MCF 10A (cell line): ENCODE measurements around the gene CDK12. TPM values are rescaled to one million over a fixed set of nuclear protein-coding genes. Genes with fewer than 3 reads are reported as not detected.

ENCODE experiments used
- BruUV-seq: library from RNA; stranded (reverse); fragments of 400-500 nt; replicated peaks from 2 replicates; lab custom pipeline; 2021; lab: Mats Ljungman, UMichigan
- CTCF ChIA-PET: fragments of 300-600 bp; sonication (Branson Sonifier 250); formaldehyde crosslinking; extraction: SDS; loops from one replicate; lab custom pipeline; 2021; ENCODE audit warnings: antibody characterized with exemption, inconsistent platforms; lab: Yijun Ruan, JAX
- POLR2A ChIA-PET: fragments of 300-600, 350-650 bp; sonication (Branson Sonifier 250); formaldehyde crosslinking; extraction: SDS; loops from one replicate; lab custom pipeline; 2020; ENCODE audit warnings: antibody characterized with exemption, inconsistent platforms; lab: Yijun Ruan, JAX
- DNase-seq: peaks from one replicate; pipeline ENCODE4 v3.0.0-alpha.2; 2018; ENCODE audit not compliant: unreplicated experiment
- H3K27ac Mint-ChIP-seq: one replicate; pipeline ENCODE4 v1.8.0; 2022; ENCODE audit warnings: mild to moderate bottlenecking, low read depth, mixed read lengths; ENCODE audit not compliant: unreplicated experiment
- H3K27me3 Mint-ChIP-seq: one replicate; pipeline ENCODE4 v1.8.0; 2022; ENCODE audit warnings: mixed read lengths; ENCODE audit not compliant: insufficient read depth, unreplicated experiment
- H3K36me3 Mint-ChIP-seq: one replicate; pipeline ENCODE4 v1.8.0; 2022; ENCODE audit warnings: mild to moderate bottlenecking, moderate library complexity, mixed read lengths; ENCODE audit not compliant: insufficient read depth, unreplicated experiment
- H3K4me1 Mint-ChIP-seq: one replicate; pipeline ENCODE4 v1.8.0; 2022; ENCODE audit warnings: mixed read lengths; ENCODE audit not compliant: insufficient read depth, unreplicated experiment
- H3K4me3 Mint-ChIP-seq: one replicate; pipeline ENCODE4 v1.8.0; 2022; ENCODE audit warnings: mild to moderate bottlenecking, moderate library complexity, mixed read lengths; ENCODE audit not compliant: unreplicated experiment
- H3K9me3 Mint-ChIP-seq: one replicate; pipeline ENCODE4 v1.8.0; 2022; ENCODE audit warnings: mixed read lengths; ENCODE audit not compliant: unreplicated experiment
- CTCF ChIP-seq: fragments of 200-600 bp; IDR thresholded peaks from one replicate; pipeline ENCODE4 v1.8.0; 2022; ENCODE audit warnings: antibody characterized with exemption, mild to moderate bottlenecking; ENCODE audit not compliant: unreplicated experiment
- intact Hi-C: fragments of 100-400 bp; cut with micrococcal nuclease; formaldehyde crosslinking; loops from 2 replicates; pipeline ENCODE4 v1.14.1; 2022
- total RNA-seq: library from RNA; stranded (reverse); gene quantifications from 2 replicates; pipeline ENCODE4 v1.2.3, GENCODE V29; 2022

The CDK12 gene
- total RNA-seq, 1 experiment from 2014 or later, result 71.1 TPM

- no peaks in the 10 kb centered on the region for H3K9me3 Mint-ChIP-seq
- no peak for DNase-seq
- peaks cover 96% of the 10 kb centered on the region for H3K36me3 Mint-ChIP-seq
Measured at GRCh38 chr17:39517224-39517623, 55.9 kb downstream of the CDK12 start.

GRCh38 chr17:39525801-39526506 is 64.7 kb downstream of the CDK12 start:
- DNase-seq, result no peak
- Mint-ChIP-seq H3K36me3 (peaks cover 98% of the 10 kb centered on the region), H3K9me3 (no peaks in the 10 kb centered on the region), H3K27me3 (no peaks in the 10 kb centered on the region), H3K4me3 (no peak overlapping the region), H3K27ac (no peak overlapping the region), H3K4me1 (no peaks in the 10 kb centered on the region)
- intact Hi-C loops, result no loop called here
- ChIA-PET POLR2A (interaction anchor here (0.6 to 0.8 kb wide), 2 partner anchors 21 to 126 kb away, joined by 3 read pairs; no protein-coding TSS in a partner anchor), CTCF (interaction anchor here (0.6 to 1.1 kb wide), 6 partner anchors 11 to 298 kb away, joined by 3 to 7 read pairs (median 3); no protein-coding TSS in a partner anchor)
- TF ChIP-seq CTCF, result no peak
- no TSS peak for BruUV-seq

More at GRCh38 chr17:39517224-39517623, 55.9 kb downstream of the CDK12 start:
- no peak overlapping the region for H3K27ac Mint-ChIP-seq
- H3K4me1 Mint-ChIP-seq, result no peaks in the 10 kb centered on the region
- POLR2A ChIA-PET, result interaction anchor here (0.6 kb wide), 1 partner anchor 205 kb away, joined by 4 read pairs; no protein-coding TSS in a partner anchor
- CTCF ChIA-PET, result no interaction called here
- no peak overlapping the region for H3K4me3 Mint-ChIP-seq
- no peaks in the 10 kb centered on the region for H3K27me3 Mint-ChIP-seq
- BruUV-seq, result no TSS peak
- TF ChIP-seq CTCF, result no peak
- intact Hi-C loops, result no loop called here

DNA sequence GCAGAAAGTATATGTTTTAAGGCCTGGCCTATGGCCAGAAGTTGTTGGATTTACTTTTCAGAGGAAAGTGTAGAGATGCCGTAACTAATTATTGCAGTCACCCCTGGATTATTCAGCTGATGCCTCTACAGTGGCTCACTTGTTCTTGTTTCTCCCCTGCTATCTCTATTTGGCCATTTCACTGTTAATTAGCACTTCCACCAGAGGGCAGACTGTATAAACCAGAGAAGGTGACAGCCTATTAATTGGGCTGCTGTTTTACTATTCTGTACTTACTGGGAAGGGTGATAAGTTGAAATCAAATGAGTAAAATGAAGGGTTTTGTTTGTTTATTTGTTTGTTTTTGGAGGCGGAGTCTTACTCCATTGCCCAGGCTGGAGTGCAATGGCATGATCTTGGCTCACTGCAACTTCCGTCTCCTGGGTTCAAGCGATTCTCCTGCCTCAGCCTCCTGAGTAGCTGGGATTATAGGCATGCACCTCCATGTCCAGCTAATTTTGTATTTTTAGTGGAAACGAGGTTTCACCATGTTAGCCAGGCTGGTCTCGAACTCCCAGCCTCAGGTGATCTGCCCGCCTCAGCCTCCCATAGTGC is 66.0 kb downstream of the CDK12 start:
- Mint-ChIP-seq H3K27me3 (no peaks in the 10 kb centered on the region), H3K4me3 (no peak overlapping the region), H3K27ac (no peak overlapping the region), H3K9me3 (no peaks in the 10 kb centered on the region), H3K4me1 (no peaks in the 10 kb centered on the region), H3K36me3 (peaks cover 98% of the 10 kb centered on the region)
- peak; percentile 38 for DNase-seq
- intact Hi-C loops, result no loop called here
- peak; percentile 50 for TF ChIP-seq CTCF
- ChIA-PET CTCF (interaction anchor here (0.8 to 2.7 kb wide), 5 partner anchors 10 to 272 kb away, joined by 3 to 6 read pairs (median 5); no protein-coding TSS in a partner anchor), POLR2A (no interaction called here)
- no TSS peak for BruUV-seq

GRCh38 chr17:39529455-39529854 is 68.2 kb downstream of the CDK12 start:
- no peak for TF ChIP-seq CTCF
- no peak overlapping the region for H3K27ac Mint-ChIP-seq
- BruUV-seq, result no TSS peak
- H3K4me3 Mint-ChIP-seq, result no peak overlapping the region
- H3K27me3 Mint-ChIP-seq, result no peaks in the 10 kb centered on the region
- no peaks in the 10 kb centered on the region for H3K9me3 Mint-ChIP-seq
- H3K36me3 Mint-ChIP-seq, result peaks cover 87% of the 10 kb centered on the region
- H3K4me1 Mint-ChIP-seq, result no peaks in the 10 kb centered on the region
- intact Hi-C loops, result no loop called here
- ChIA-PET CTCF (interaction anchor here (0.6 to 2.7 kb wide), 3 partner anchors 14 to 372 kb away, joined by 3 to 6 read pairs (median 3); no protein-coding TSS in a partner anchor), POLR2A (interaction anchor here (0.6 kb wide), 1 partner anchor 89 kb away, joined by 3 read pairs; no protein-coding TSS in a partner anchor)
- no peak for DNase-seq
